Measurements from ENCODE around the gene SEMA6A. TPM values are rescaled to one million over a fixed set of nuclear protein-coding genes. Genes with fewer than 3 reads are reported as not detected.

Gene SEMA6A
- total and polyA plus RNA-seq, 2 experiments from 2014 or later: 233 to 400 TPM

DNA sequence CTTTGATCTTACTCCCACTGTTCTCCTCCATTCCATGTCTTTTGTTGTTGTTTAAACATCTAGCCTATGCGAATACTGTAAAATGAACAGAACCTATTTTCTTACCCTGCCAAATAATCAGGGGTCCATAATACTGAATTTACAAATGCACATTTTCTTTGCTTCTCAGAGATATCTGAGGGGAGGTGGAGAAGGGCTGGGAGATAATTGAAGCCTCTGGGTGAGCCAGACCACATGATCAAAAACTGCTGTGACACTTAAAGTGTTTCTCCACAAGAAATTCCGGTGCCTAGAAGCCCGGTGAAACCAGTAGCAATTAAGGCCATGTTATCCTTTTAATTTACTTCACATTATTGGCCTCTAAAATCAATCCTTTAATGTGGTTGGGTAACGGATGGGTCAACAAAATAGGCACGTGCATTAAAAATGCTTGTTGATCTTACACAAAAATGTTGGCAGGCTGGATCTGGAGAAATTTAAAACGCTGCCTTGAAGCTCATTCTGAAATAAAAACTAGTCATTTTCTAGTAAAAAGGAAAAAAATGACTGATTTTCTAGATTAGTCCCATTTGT is 10.8 kb downstream of the SEMA6A start:
- Mint-ChIP-seq H3K4me1 (peaks cover 93% of the 10 kb centered on the region), H3K9me3 (no peaks in the 10 kb centered on the region)

More for the DNA sequence above, 10.8 kb downstream of the SEMA6A start:
- Histone ChIP-seq H3K9me2 (ENCODE audit: insufficient read depth) (no peaks in the 10 kb centered on the region), H2AFZ (no peak overlapping the region), H3K36me3 (ENCODE audit: insufficient read depth) (no peaks in the 10 kb centered on the region; the same call in 1 of the 2 replicates), H4K20me1 (replicated peaks; ENCODE audit: insufficient read depth) (peaks cover 71% of the 10 kb centered on the region), H3K4me1 (ENCODE audit: insufficient read depth) (peaks cover 96% of the 10 kb centered on the region), H3K27me3 (ENCODE audit: insufficient read depth) (no peaks in the 10 kb centered on the region), H3K27ac (ENCODE audit: low read depth) (no peak overlapping the region), H3F3A (replicated peaks; ENCODE audit: low read depth) (peaks cover 6% of the 10 kb centered on the region; the same call in 1 of the 2 replicates), H3K4me2 (peak overlapping the region; percentile 90), H3K4me3 (peak overlapping the region; percentile 98), H3K79me2 (replicated peaks; ENCODE audit: insufficient read depth) (peaks cover 100% of the 10 kb centered on the region)
- ATAC-seq (no peak), DNase-seq (ENCODE audit: low spot score) (no peak)
- peak overlapping the region; percentile 41 for H3K4me3 Mint-ChIP-seq
- H3K27ac Mint-ChIP-seq: no peak overlapping the region
- peaks cover 16% of the 10 kb centered on the region for H3K36me3 Mint-ChIP-seq (ENCODE audit: low read depth)
- H3K27me3 Mint-ChIP-seq (ENCODE audit: insufficient read depth, low read depth, poor library complexity): peaks cover 7% of the 10 kb centered on the region
- no peak for TF ChIP-seq STAT1 (IDR thresholded peaks at IDR 0.05; ENCODE audit: unreplicated experiment)
- no peak for TF ChIP-seq REST (IDR thresholded peaks at IDR 0.05; ENCODE audit: unreplicated experiment)
- TF ChIP-seq NANOG (IDR thresholded peaks at IDR 0.05; ENCODE audit: borderline replicate concordance): no peak
- TF ChIP-seq POLR2AphosphoS5 (IDR thresholded peaks at IDR 0.05; ENCODE audit: low read depth): no peak
- TF ChIP-seq ETS1 (IDR thresholded peaks at IDR 0.05): no peak
- TF ChIP-seq ZNF462 (CRISPR knock-in tag; IDR thresholded peaks at IDR 0.05): no peak
- TF ChIP-seq, protein P1, sequence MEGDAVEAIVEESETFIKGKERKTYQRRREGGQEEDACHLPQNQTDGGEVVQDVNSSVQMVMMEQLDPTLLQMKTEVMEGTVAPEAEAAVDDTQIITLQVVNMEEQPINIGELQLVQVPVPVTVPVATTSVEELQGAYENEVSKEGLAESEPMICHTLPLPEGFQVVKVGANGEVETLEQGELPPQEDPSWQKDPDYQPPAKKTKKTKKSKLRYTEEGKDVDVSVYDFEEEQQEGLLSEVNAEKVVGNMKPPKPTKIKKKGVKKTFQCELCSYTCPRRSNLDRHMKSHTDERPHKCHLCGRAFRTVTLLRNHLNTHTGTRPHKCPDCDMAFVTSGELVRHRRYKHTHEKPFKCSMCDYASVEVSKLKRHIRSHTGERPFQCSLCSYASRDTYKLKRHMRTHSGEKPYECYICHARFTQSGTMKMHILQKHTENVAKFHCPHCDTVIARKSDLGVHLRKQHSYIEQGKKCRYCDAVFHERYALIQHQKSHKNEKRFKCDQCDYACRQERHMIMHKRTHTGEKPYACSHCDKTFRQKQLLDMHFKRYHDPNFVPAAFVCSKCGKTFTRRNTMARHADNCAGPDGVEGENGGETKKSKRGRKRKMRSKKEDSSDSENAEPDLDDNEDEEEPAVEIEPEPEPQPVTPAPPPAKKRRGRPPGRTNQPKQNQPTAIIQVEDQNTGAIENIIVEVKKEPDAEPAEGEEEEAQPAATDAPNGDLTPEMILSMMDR (conservative IDR thresholded peaks at IDR 0.05; ENCODE audit: low read depth in 2 of 2): no peak

All from GM23338 (cell line).